IgD-negative memory B cell (primary cell): ENCODE results near the gene POLR2F. TPM values are rescaled to one million over a fixed set of nuclear protein-coding genes. Genes with fewer than 3 reads are reported as not detected.

Experiments used
- H3K27ac Mint-ChIP-seq, 3 donors: one replicate each; pipeline ENCODE4 v1.8.0; 2020 to 2022; ENCODE audit warnings: mild to moderate bottlenecking in 3 of 3, mixed read lengths in 3 of 3, moderate library complexity in 1 of 3
- H3K27me3 Mint-ChIP-seq: one replicate; pipeline ENCODE4 v1.8.0; 2021; ENCODE audit warnings: mixed read lengths
- H3K36me3 Mint-ChIP-seq: one replicate; pipeline ENCODE4 v1.8.0; 2020; ENCODE audit warnings: mild to moderate bottlenecking, mixed read lengths
- H3K4me1 Mint-ChIP-seq, 3 donors: one replicate each; pipeline ENCODE4 v1.8.0; 2020 to 2022; ENCODE audit warnings: mixed read lengths in 3 of 3, mild to moderate bottlenecking in 1 of 3
- H3K4me3 Mint-ChIP-seq, 4 donors: one replicate each; pipeline ENCODE4 v1.8.0; 2020 to 2022; ENCODE audit warnings: mild to moderate bottlenecking in 4 of 4, mixed read lengths in 4 of 4, moderate library complexity in 3 of 4
- H3K9me3 Mint-ChIP-seq, 3 donors: one replicate each; pipeline ENCODE4 v1.8.0; 2020 to 2021; ENCODE audit warnings: mixed read lengths in 3 of 3, mild to moderate bottlenecking in 1 of 3
- polyA plus RNA-seq: library from polyadenylated mRNA; unstranded; fragments of 300-500 nt; fragmentation: Illumina TruSeq; gene quantifications from one replicate; pipeline ENCODE4 v1.2.3, GENCODE V29; 2021

POLR2F gene
- polyA plus RNA-seq, 1 donor from 2014 or later, result 133 TPM

DNA sequence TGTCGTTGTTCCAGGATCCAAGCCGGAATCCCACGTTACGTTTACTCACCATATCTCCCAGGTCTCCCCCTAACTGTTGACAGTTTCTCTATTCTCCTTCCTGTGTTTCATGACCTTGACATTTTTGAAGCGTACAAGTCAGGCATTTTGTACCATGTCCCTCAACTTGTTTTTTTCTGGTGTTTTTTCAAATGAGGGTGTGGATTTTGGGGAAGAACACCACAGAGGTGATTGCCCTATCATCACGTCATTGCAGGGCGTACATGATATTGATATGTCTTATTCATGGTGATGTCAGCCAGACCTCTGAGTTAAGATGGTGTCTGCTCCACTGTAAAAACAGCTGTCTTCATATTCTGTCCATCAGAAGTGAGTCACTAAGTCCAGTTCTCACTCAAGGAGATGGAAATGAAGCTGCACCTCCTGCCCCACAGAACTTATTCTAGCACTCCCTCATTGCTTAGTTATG, 59.1 kb downstream of the POLR2F start:
- Mint-ChIP-seq H3K36me3 (no peaks in the 10 kb centered on the region), H3K27me3 (peaks cover 2% of the 10 kb centered on the region), H3K4me3 (no peak overlapping the region), H3K27ac (no peak overlapping the region), H3K4me1 (peaks cover 0 to 3% (median 2%) of the 10 kb centered on the region in 3 donors), H3K9me3 (no peaks in the 10 kb centered on the region)

DNA sequence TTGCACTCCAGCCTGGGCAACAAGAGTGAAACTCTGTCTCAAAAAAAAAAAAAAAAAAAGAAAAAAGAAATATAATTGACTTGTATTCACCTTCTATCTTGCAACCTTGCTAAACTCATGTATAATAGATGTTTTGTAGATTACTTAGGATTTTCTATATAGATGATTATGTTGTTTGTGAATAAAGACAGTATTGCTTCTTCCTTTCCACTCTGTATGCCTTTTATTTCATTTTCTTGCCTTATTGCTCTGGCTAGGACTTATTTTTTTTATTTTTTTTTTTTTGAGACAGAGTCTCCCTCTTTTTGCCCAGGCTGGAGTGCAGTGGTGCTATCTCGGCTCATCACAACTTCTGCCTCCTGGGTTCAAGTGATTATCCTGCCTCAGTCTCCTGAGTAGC, 60.6 kb downstream of the POLR2F start:
- H3K9me3 Mint-ChIP-seq, result no peaks in the 10 kb centered on the region

DNA sequence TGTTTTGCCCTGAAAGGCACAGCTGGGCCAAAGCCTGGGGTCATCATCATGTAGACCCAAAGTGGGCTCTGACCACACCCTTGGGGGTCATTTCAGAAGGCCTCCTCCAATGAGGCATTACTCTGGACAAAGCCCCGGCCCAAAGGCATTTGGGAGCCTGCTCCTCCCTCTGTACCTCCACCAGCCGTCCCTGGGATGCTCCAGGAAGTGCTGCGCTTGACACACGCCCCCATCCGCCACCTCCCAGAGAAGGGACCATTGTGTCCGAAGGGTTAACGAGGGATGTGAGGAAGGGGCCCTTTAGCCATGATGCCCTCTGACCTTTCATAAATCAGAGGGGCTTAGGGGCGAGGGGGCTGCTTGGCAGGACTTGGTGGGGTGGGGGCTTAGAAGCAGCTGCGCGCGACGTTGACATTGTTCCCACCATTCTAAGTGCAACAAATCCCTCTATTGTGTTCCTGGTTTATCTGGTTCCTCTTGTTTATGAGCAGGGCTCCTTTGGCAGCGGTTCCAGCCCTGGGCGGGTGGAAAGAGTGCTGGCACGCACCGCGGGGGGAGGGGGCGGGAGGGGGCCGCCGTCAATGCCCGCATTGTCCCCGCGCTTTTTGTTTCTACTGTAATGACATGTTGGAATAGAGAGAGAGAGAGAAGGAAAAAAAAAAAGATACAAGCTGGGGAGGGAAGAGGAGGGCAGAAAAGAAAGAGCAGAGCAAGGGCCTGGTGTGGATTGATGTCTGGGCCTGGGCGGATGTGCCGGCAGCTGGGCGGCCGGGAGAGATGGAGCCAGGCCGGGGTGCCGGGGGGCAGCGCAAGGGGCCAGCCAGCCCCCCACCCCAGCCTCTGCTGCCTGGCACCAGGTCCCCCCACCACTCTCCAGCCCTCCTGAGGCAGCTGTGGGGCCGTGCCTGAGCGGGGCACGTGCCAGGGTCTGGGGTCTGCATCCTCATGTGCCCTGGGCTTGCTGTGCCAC, 63.0 kb downstream of the POLR2F start:
- H3K9me3 Mint-ChIP-seq, result no peaks in the 10 kb centered on the region
- H3K4me1 Mint-ChIP-seq, result no peaks in the 10 kb centered on the region
- H3K4me3 Mint-ChIP-seq, result no peak overlapping the region
- H3K36me3 Mint-ChIP-seq, result no peaks in the 10 kb centered on the region
- peaks cover 2% of the 10 kb centered on the region for H3K27me3 Mint-ChIP-seq
- no peak overlapping the region for H3K27ac Mint-ChIP-seq

More for the DNA sequence above, 60.6 kb downstream of the POLR2F start:
- no peak overlapping the region for H3K4me3 Mint-ChIP-seq
- peaks cover 2% of the 10 kb centered on the region for H3K27me3 Mint-ChIP-seq
- no peaks in the 10 kb centered on the region for H3K36me3 Mint-ChIP-seq
- no peak overlapping the region for H3K27ac Mint-ChIP-seq
- H3K4me1 Mint-ChIP-seq, result no peaks in the 10 kb centered on the region

DNA sequence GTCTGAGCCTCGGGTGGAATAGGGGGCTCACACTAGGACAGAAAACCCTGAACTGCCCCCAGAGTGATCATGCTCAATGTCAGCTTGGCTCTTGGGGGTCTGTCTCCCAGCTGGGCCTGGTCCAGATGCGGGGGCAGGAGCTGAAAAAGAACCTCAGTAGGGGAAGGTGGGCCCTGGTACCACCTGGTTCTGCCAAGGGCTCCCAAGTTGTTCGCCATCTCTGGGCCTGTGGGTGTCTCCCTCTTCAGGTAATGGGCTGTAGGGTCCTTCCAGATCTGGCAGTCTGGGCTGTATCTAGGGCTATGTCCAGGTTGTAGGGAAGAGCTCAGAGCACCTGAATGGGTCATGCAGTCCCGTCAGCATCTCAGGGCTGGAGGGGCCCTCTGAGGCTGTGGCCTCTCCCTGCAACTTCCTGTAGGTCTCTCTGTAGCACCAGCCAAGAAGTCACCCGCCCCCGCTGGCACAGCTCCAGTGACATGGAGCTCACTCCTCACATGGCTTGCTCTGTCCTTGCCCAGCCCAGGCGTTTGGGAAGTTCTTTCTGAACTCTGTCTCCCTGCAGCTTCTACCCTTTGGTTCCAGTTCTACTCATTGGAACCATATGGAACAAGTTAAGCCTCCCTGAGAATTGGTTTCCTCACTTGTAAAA, 63.9 kb downstream of the POLR2F start:
- Mint-ChIP-seq H3K27me3 (peaks cover 2% of the 10 kb centered on the region), H3K9me3 (no peaks in the 10 kb centered on the region), H3K36me3 (no peaks in the 10 kb centered on the region), H3K4me1 (no peaks in the 10 kb centered on the region), H3K27ac (no peak overlapping the region), H3K4me3 (no peak overlapping the region)

DNA sequence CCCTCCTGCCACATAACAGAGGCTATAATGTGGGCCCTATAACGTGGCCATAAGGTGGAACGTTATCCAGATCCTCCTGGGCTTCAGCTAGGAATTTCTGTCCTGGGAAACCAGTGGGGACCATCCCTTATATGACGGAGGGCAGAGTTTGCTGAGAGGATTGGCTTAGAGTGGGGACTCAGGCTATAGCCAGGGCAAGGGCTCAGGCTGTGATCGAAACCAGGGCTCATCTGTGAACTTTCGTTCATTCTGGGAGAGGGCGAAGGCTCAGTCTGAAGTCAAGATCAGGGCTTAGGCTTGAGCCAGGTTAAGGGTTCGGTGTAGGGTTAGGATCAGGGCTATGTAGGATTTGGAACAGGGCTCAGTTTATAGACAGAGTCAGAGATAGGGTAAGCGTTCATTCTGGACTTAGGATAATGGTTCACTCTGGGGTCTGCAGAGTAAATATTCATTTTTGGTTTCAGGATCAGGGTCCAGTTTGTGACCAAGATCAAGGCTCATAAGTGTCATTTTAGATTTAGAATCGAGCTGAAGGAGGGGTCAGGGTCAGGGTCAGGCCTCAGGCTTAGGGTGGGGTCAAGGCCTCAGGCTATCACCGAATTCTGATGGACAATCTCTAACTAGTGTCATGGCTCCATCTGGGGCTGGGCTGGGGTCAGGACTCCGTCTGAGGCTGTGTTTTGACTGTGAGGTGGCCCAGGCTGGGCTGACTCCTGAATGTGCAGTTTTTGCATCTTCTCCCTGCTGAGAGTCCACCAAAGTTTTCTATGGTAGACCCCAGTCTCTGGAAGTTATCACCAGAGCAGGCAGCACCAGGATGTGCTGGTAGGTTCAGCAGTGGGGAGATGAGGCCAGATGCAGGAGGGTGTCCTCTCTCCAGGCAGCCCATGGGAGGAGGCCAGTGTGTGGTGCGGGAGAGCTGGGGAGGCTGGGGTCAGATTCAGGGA, 64.7 kb downstream of the POLR2F start:
- Mint-ChIP-seq H3K4me1 (no peaks in the 10 kb centered on the region), H3K9me3 (no peaks in the 10 kb centered on the region), H3K27ac (no peak overlapping the region), H3K27me3 (peaks cover 1% of the 10 kb centered on the region), H3K4me3 (no peak overlapping the region), H3K36me3 (no peaks in the 10 kb centered on the region)

Other genes with a start within 250 kb of the POLR2F start
- 0.51 TPM for gene GCAT, start 145.8 kb upstream of the POLR2F start, polyA plus RNA-seq
- gene GALR3, start 130.3 kb upstream of the POLR2F start, polyA plus RNA-seq, result not detected
- gene ANKRD54, start 109.4 kb upstream of the POLR2F start, polyA plus RNA-seq, result 11.3 TPM
- 344 TPM for gene EIF3L, start 104.3 kb upstream of the POLR2F start, polyA plus RNA-seq
- 4.7 TPM for gene MICALL1, start 47.4 kb upstream of the POLR2F start, polyA plus RNA-seq
- not detected for gene C22orf23, start 98 bp upstream of the POLR2F start, polyA plus RNA-seq
- not detected for gene SOX10, start 30.9 kb downstream of the POLR2F start, polyA plus RNA-seq
- 6.5 TPM for gene PICK1, start 103.7 kb downstream of the POLR2F start, polyA plus RNA-seq
- not detected for gene SLC16A8, start 130.5 kb downstream of the POLR2F start, polyA plus RNA-seq
- gene BAIAP2L2, start 157.0 kb downstream of the POLR2F start, polyA plus RNA-seq, result not detected
- gene PLA2G6, start 228.1 kb downstream of the POLR2F start, polyA plus RNA-seq, result 3.0 TPM
- 1.5 TPM for gene MAFF, start 248.3 kb downstream of the POLR2F start, polyA plus RNA-seq